Measurements from ENCODE around the gene CKS1B.

The CKS1B gene

GRCh38 chr1:154954541-154954940 is 19.9 kb upstream of the CKS1B start:
- H2AFZ ChIP-seq (ENCODE audit: low read length): no peak overlapping the region
- peaks cover 40% of the 10 kb centered on the region for H3K4me1 ChIP-seq (ENCODE audit: low read length)
- peaks cover 84% of the 10 kb centered on the region for H3F3A ChIP-seq (ENCODE audit: insufficient read depth, low read length)
- H3K9me3 ChIP-seq (replicated peaks; ENCODE audit: insufficient read depth, low read length): no peaks in the 10 kb centered on the region
- H4K20me1 ChIP-seq (ENCODE audit: insufficient read depth, low read length): no peaks in the 10 kb centered on the region
- no peak for DNase-seq
- peak overlapping the region; percentile 90 for H3K4me2 ChIP-seq (ENCODE audit: low read depth, low read length)
- no peaks in the 10 kb centered on the region for H3K9me2 ChIP-seq (replicated peaks; ENCODE audit: insufficient read depth, low read length)
- H3K27me3 ChIP-seq (replicated peaks; ENCODE audit: insufficient read depth, low read length): no peaks in the 10 kb centered on the region
- TF ChIP-seq EZH2phosphoT487 (IDR thresholded peaks at IDR 0.05; ENCODE audit: low read length): no peak
- 0 out of 2 replicates have a peak, but pooled peaks cover 8% of the 10 kb centered on the region for H3K36me3 ChIP-seq (replicated peaks; ENCODE audit: insufficient read depth, low read length)
- H3K9ac ChIP-seq (ENCODE audit: low read length): peak overlapping the region; percentile 92
- peak overlapping the region; percentile 95 for H3K27ac ChIP-seq (ENCODE audit: low read length)
- peaks cover 71% of the 10 kb centered on the region for H3K79me2 ChIP-seq (ENCODE audit: low read length)
- H3K4me3 ChIP-seq (ENCODE audit: low read length): peak overlapping the region; percentile 80

DNA sequence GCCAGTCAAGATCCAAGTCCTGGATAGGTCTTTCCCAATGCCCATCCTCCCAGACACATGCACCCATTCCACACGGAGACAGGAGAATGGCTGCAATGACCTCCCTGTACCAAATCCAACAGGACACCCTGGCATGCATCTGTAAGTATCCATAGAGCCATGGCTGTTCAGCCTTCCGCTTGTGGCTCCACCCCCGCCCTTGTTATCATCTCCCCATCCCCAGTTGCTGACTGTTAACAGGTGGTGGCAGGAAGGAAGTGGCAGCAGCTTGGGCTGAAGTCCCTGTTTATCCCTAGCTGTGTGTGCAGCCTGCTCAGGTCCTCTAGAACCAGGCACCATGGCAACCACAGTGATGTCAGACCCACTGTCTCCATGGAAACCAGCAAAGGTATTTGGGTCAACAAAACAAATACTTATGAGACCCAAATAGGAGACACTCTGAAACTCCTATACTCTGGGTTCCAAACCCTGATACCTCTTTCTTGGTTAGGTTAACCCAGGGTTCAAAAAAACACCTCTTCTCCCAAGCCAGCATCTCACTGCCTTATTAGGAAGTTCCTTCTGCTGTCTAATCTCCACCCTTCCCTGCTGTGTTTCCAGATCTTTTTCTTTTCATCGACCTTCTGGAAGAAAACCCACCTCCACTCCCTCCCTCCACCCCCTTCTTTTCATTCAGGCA is 19.3 kb upstream of the CKS1B start:
- Histone ChIP-seq H3K9me2 (replicated peaks; ENCODE audit: insufficient read depth, low read length) (no peaks in the 10 kb centered on the region), H2AFZ (ENCODE audit: low read length) (no peak overlapping the region), H3K9me3 (replicated peaks; ENCODE audit: insufficient read depth, low read length) (no peaks in the 10 kb centered on the region), H3K4me3 (ENCODE audit: low read length) (peak overlapping the region; percentile 80), H3K79me2 (ENCODE audit: low read length) (peaks cover 74% of the 10 kb centered on the region), H3K36me3 (replicated peaks; ENCODE audit: insufficient read depth, low read length) (0 out of 2 replicates have a peak, but pooled peaks cover 8% of the 10 kb centered on the region), H3K27me3 (replicated peaks; ENCODE audit: insufficient read depth, low read length) (no peaks in the 10 kb centered on the region), H3K9ac (ENCODE audit: low read length) (peak overlapping the region; percentile 92), H3K27ac (ENCODE audit: low read length) (peak overlapping the region; percentile 95), H3F3A (ENCODE audit: insufficient read depth, low read length) (peaks cover 84% of the 10 kb centered on the region), H4K20me1 (ENCODE audit: insufficient read depth, low read length) (no peaks in the 10 kb centered on the region), H3K4me1 (ENCODE audit: low read length) (peaks cover 40% of the 10 kb centered on the region), H3K4me2 (ENCODE audit: low read depth, low read length) (peak overlapping the region; percentile 90)
- no peak for TF ChIP-seq EZH2 (optimal IDR thresholded peaks at IDR 0.05; ENCODE audit: low read depth, low read length)
- TF ChIP-seq EZH2phosphoT487 (IDR thresholded peaks at IDR 0.05; ENCODE audit: low read length): no peak
- TF ChIP-seq, protein P1, sequence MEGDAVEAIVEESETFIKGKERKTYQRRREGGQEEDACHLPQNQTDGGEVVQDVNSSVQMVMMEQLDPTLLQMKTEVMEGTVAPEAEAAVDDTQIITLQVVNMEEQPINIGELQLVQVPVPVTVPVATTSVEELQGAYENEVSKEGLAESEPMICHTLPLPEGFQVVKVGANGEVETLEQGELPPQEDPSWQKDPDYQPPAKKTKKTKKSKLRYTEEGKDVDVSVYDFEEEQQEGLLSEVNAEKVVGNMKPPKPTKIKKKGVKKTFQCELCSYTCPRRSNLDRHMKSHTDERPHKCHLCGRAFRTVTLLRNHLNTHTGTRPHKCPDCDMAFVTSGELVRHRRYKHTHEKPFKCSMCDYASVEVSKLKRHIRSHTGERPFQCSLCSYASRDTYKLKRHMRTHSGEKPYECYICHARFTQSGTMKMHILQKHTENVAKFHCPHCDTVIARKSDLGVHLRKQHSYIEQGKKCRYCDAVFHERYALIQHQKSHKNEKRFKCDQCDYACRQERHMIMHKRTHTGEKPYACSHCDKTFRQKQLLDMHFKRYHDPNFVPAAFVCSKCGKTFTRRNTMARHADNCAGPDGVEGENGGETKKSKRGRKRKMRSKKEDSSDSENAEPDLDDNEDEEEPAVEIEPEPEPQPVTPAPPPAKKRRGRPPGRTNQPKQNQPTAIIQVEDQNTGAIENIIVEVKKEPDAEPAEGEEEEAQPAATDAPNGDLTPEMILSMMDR (IDR thresholded peaks at IDR 0.05; ENCODE audit: low read length): no peak
- peak; percentile 100 for DNase-seq

DNA sequence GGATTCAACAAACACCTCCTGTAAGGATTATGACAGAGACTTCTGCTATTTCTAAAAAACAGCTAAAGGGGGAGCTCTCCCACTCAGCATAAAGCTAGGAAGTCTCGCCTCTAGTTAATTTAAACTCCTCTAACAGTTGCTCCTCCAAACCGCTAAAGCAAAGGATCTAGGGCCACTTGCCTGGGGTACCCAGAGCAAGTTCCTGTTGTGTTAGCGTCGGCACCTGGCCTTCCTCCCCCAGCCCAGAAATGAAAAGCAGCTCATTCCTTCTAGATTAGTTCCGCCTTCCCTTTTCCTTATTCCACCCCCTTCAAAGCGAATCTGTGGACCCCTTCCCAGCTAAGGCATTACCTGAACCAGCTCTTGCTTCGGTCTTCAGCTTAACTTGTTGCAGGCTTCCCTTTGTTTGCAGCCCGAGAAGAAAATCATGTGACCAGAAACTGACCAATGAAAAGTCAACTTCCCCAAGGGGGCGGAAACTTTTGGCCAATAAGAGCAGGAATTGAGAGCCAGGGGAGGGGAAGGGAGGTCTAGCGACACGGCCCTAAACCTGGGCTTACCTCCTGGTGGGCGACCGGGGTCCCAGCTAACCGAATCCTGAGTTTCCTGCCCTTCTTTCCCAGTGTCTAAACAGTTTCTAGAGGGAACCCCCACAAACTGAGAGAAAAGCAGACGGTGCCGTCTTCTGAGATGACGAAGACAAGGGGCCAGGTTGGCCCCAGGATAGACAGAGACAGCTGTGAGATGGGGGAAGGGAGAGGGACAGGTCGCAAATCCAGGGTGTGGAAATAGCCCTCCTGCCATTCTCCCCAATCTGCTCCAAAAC is 18.6 kb upstream of the CKS1B start, which contains the start of gene PBXIP1:
Gene PBXIP1, minus strand, starts transcription at position 382 of the 826 bp plus-strand sequence. CDS start 2,378 bp downstream, outside the sequence.
- Histone ChIP-seq H4K20me1 (ENCODE audit: insufficient read depth, low read length) (no peaks in the 10 kb centered on the region), H3F3A (ENCODE audit: insufficient read depth, low read length) (peaks cover 83% of the 10 kb centered on the region), H3K9me2 (replicated peaks; ENCODE audit: insufficient read depth, low read length) (no peaks in the 10 kb centered on the region), H3K4me3 (ENCODE audit: low read length) (peak within 1 kb of the TSS; percentile 80), H3K27ac (ENCODE audit: low read length) (peak within 1 kb of the TSS; percentile 95), H3K9me3 (replicated peaks; ENCODE audit: insufficient read depth, low read length) (no peaks in the 10 kb centered on the region), H3K9ac (ENCODE audit: low read length) (peak within 1 kb of the TSS; percentile 92), H3K27me3 (replicated peaks; ENCODE audit: insufficient read depth, low read length) (no peaks in the 10 kb centered on the region), H2AFZ (ENCODE audit: low read length) (no peak within 1 kb of the TSS), H3K4me1 (ENCODE audit: low read length) (peaks cover 32% of the 10 kb centered on the region), H3K4me2 (ENCODE audit: low read depth, low read length) (peak within 1 kb of the TSS; percentile 90), H3K79me2 (ENCODE audit: low read length) (peaks cover 74% of the 10 kb centered on the region), H3K36me3 (replicated peaks; ENCODE audit: insufficient read depth, low read length) (0 out of 2 replicates have a peak, but pooled peaks cover 3% of the 10 kb centered on the region)
- TF ChIP-seq EZH2phosphoT487 (IDR thresholded peaks at IDR 0.05; ENCODE audit: low read length): no peak
- TF ChIP-seq, protein P1 (IDR thresholded peaks at IDR 0.05; ENCODE audit: low read length): peak; percentile 50
- DNase-seq: peak; percentile 96
